ENCODE measurements around the gene RPS6KC1.
A peak's percentile ranks its signal among the peaks of the same experiment; 100 is the strongest.
"Not testable (repeated sequence)": the region's sequence is repeated elsewhere in the genome, so short reads cannot be mapped to it uniquely, and the experiment has no call there.

Gene RPS6KC1

GRCh38 chr1:213034713-213035112 is 16.3 kb upstream of the RPS6KC1 start:
- Histone ChIP-seq H3K9ac (ENCODE audit: low read depth, low read length, poor library complexity, severe bottlenecking) (no peak overlapping the region), H3K79me2 (ENCODE audit: insufficient read depth, low read length) (no peaks in the 10 kb centered on the region), H3K4me1 (ENCODE audit: insufficient read depth, low read length, poor library complexity, severe bottlenecking) (no peaks in the 10 kb centered on the region), H3K9me3 (ENCODE audit: insufficient read depth, low read depth, low read length) (no peaks in the 10 kb centered on the region), H3K4me2 (ENCODE audit: low read depth, low read length, poor library complexity, severe bottlenecking) (no peak overlapping the region), H2AFZ (ENCODE audit: low read length) (no peak overlapping the region), H3K27me3 (ENCODE audit: insufficient read depth, low read length, poor library complexity, severe bottlenecking) (peaks cover 79% of the 10 kb centered on the region), H3K36me3 (ENCODE audit: insufficient read depth, low read length) (no peaks in the 10 kb centered on the region), H3K9me2 (replicated peaks; ENCODE audit: low read depth, low read length) (no peaks in the 10 kb centered on the region), H4K20me1 (ENCODE audit: insufficient read depth, low read length, poor library complexity, severe bottlenecking) (no peaks in the 10 kb centered on the region), H3F3A (ENCODE audit: low read depth) (no peaks in the 10 kb centered on the region), H3K4me3 (ENCODE audit: low read length, poor library complexity, severe bottlenecking) (no peak overlapping the region)
- TF ChIP-seq, protein P1, sequence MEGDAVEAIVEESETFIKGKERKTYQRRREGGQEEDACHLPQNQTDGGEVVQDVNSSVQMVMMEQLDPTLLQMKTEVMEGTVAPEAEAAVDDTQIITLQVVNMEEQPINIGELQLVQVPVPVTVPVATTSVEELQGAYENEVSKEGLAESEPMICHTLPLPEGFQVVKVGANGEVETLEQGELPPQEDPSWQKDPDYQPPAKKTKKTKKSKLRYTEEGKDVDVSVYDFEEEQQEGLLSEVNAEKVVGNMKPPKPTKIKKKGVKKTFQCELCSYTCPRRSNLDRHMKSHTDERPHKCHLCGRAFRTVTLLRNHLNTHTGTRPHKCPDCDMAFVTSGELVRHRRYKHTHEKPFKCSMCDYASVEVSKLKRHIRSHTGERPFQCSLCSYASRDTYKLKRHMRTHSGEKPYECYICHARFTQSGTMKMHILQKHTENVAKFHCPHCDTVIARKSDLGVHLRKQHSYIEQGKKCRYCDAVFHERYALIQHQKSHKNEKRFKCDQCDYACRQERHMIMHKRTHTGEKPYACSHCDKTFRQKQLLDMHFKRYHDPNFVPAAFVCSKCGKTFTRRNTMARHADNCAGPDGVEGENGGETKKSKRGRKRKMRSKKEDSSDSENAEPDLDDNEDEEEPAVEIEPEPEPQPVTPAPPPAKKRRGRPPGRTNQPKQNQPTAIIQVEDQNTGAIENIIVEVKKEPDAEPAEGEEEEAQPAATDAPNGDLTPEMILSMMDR (conservative IDR thresholded peaks at IDR 0.05; ENCODE audit: low read length), result no peak
- TF ChIP-seq EZH2phosphoT487 (IDR thresholded peaks at IDR 0.05; ENCODE audit: borderline replicate concordance), result no peak

GRCh38 chr1:213035573-213035972 is 15.5 kb upstream of the RPS6KC1 start:
- TF ChIP-seq, protein P1 (conservative IDR thresholded peaks at IDR 0.05; ENCODE audit: low read length), result no peak
- TF ChIP-seq EZH2phosphoT487 (IDR thresholded peaks at IDR 0.05; ENCODE audit: borderline replicate concordance), result no peak
- Histone ChIP-seq H3K9me2 (replicated peaks; ENCODE audit: low read depth, low read length) (no peaks in the 10 kb centered on the region), H2AFZ (ENCODE audit: low read length) (no peak overlapping the region), H3F3A (ENCODE audit: low read depth) (no peaks in the 10 kb centered on the region), H3K36me3 (ENCODE audit: insufficient read depth, low read length) (no peaks in the 10 kb centered on the region), H3K4me1 (ENCODE audit: insufficient read depth, low read length, poor library complexity, severe bottlenecking) (no peaks in the 10 kb centered on the region), H3K9me3 (ENCODE audit: insufficient read depth, low read depth, low read length) (no peaks in the 10 kb centered on the region), H3K27me3 (ENCODE audit: insufficient read depth, low read length, poor library complexity, severe bottlenecking) (peaks cover 71% of the 10 kb centered on the region), H3K4me2 (ENCODE audit: low read depth, low read length, poor library complexity, severe bottlenecking) (no peak overlapping the region), H3K79me2 (ENCODE audit: insufficient read depth, low read length) (no peaks in the 10 kb centered on the region), H4K20me1 (ENCODE audit: insufficient read depth, low read length, poor library complexity, severe bottlenecking) (no peaks in the 10 kb centered on the region), H3K9ac (ENCODE audit: low read depth, low read length, poor library complexity, severe bottlenecking) (no peak overlapping the region), H3K4me3 (ENCODE audit: low read length, poor library complexity, severe bottlenecking) (no peak overlapping the region)

DNA sequence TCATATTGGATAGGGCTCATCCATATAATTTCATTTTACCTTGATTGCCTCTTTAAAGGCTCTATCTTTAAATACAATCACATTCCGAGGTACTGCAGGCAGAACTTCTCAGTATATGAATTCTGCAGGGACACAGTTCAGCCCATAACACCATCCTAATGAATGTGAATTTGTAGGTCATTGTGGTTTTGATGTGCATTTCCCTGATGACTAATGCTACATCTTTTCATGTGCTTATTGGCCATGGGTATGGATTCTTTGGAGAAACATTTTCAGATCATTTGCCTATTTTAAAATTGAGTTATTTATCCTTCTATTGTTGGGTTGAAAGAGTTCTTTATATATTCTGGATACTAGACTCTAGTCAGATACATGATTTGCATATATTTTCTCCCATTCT is 9.6 kb upstream of the RPS6KC1 start:
- Histone ChIP-seq H3K9me2 (replicated peaks; ENCODE audit: low read depth, low read length) (no peaks in the 10 kb centered on the region), H2AFZ (ENCODE audit: low read length) (no peak overlapping the region), H3K36me3 (ENCODE audit: insufficient read depth, low read length) (no peaks in the 10 kb centered on the region), H3F3A (ENCODE audit: low read depth) (no peaks in the 10 kb centered on the region), H3K79me2 (ENCODE audit: insufficient read depth, low read length) (no peaks in the 10 kb centered on the region), H4K20me1 (ENCODE audit: insufficient read depth, low read length, poor library complexity, severe bottlenecking) (no peaks in the 10 kb centered on the region), H3K27me3 (ENCODE audit: insufficient read depth, low read length, poor library complexity, severe bottlenecking) (peaks cover 55% of the 10 kb centered on the region), H3K4me1 (ENCODE audit: insufficient read depth, low read length, poor library complexity, severe bottlenecking) (peaks cover 13% of the 10 kb centered on the region), H3K9ac (ENCODE audit: low read depth, low read length, poor library complexity, severe bottlenecking) (no peak overlapping the region), H3K4me3 (ENCODE audit: low read length, poor library complexity, severe bottlenecking) (no peak overlapping the region), H3K4me2 (ENCODE audit: low read depth, low read length, poor library complexity, severe bottlenecking) (peak overlapping the region; percentile 14), H3K9me3 (ENCODE audit: insufficient read depth, low read depth, low read length) (no peaks in the 10 kb centered on the region)
- TF ChIP-seq, protein P1 (conservative IDR thresholded peaks at IDR 0.05; ENCODE audit: low read length), result no peak
- TF ChIP-seq EZH2phosphoT487 (IDR thresholded peaks at IDR 0.05; ENCODE audit: borderline replicate concordance), result no peak

DNA sequence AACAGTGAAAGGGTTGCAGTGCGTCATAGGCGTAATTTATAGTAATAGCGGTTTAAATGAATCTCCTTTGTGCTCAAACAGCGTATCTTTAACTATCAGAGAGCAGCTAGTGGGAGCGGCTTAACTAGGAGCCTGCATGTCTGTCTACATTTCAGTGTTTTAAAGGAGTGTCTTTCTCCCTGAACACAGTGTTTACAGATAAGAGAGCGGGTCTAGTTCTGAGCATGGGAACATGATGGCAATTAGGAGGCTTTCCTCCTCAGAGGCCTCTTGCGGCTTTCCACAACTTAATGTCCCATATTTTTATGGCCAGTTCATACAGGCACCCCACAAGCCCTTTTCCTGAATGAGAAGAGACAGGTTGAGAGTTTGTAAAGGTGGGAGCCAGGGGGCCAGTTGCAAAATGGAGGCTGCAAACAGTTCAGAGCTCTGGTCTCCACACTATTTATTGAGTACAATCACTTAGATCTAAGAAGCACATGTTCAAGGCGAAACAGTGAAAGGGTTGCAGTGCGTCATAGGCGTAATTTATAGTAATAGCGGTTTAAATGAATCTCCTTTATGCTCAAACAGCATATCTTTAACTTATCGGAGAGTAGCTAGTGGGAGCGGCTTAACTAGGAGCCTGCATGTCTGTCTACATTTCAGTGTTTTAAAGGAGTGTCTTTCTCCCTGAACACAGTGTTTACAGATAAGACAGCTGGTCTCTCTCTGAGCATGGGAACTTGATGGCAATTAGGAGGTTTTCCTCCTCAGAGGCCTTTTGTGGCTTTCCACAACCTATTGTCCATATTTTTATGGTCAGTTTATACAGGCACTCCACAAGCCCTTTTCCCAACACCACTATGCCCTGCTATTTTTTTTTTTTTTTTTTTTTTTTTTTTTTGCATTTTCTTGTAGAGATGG is 5.5 kb upstream of the RPS6KC1 start:
- H4K20me1 ChIP-seq (ENCODE audit: insufficient read depth, low read length, poor library complexity, severe bottlenecking); H3K4me3 ChIP-seq (ENCODE audit: low read length, poor library complexity, severe bottlenecking); H3F3A ChIP-seq (ENCODE audit: low read depth); H3K79me2 ChIP-seq (ENCODE audit: insufficient read depth, low read length); H3K9me2 ChIP-seq (replicated peaks; ENCODE audit: low read depth, low read length); H3K36me3 ChIP-seq (ENCODE audit: insufficient read depth, low read length); H3K4me2 ChIP-seq (ENCODE audit: low read depth, low read length, poor library complexity, severe bottlenecking); H2AFZ ChIP-seq (ENCODE audit: low read length); H3K9me3 ChIP-seq (ENCODE audit: insufficient read depth, low read depth, low read length); H3K9ac ChIP-seq (ENCODE audit: low read depth, low read length, poor library complexity, severe bottlenecking): not testable (repeated sequence)
- Histone ChIP-seq H3K4me1 (ENCODE audit: insufficient read depth, low read length, poor library complexity, severe bottlenecking) (peaks cover 14% of the 10 kb centered on the region), H3K27me3 (ENCODE audit: insufficient read depth, low read length, poor library complexity, severe bottlenecking) (peaks cover 79% of the 10 kb centered on the region)

All from Loucy (cell line).